Lower lobe of right lung (tissue), 2 donors: Measurements from ENCODE around the gene ZSCAN5A. TPM values are rescaled to one million over a fixed set of nuclear protein-coding genes. Genes with fewer than 3 reads are reported as not detected.
"Not testable (repeated sequence)": the region's sequence is repeated elsewhere in the genome, so short reads cannot be mapped to it uniquely, and the experiment has no call there.

Experiments
- ATAC-seq, 2 donors: fragments of 200-7000 bp; cut with Tn5 transposase; one replicate each; pipeline ENCODE4 v1.9.1; 2020 to 2022; ENCODE audit warnings: mild to moderate bottlenecking in 2 of 2, moderate library complexity in 2 of 2
- DNase-seq: peaks from one replicate; pipeline ENCODE4 v3.0.0-alpha.2; 2020
- H3K27ac ChIP-seq: fragments of 200-600 bp; one replicate; pipeline ENCODE4 v1.8.0; 2022
- H3K27me3 ChIP-seq: fragments of 200-600 bp; one replicate; pipeline ENCODE4 v1.8.0; 2022; ENCODE audit warnings: low read depth
- H3K36me3 ChIP-seq: fragments of 200-600 bp; one replicate; pipeline ENCODE4 v1.8.0; 2022; ENCODE audit warnings: mild to moderate bottlenecking
- H3K4me1 ChIP-seq: fragments of 200-600 bp; one replicate; pipeline ENCODE4 v1.8.0; 2022
- H3K4me3 ChIP-seq: fragments of 200-600 bp; one replicate; pipeline ENCODE4 v1.8.0; 2022; ENCODE audit warnings: mild to moderate bottlenecking
- H3K9me3 ChIP-seq: fragments of 200-600 bp; one replicate; pipeline ENCODE4 v1.8.0; 2022
- intact Hi-C: fragments of 100-400 bp; cut with DNase I; formaldehyde crosslinking; loops from one replicate; pipeline ENCODE4 v1.11.0; 2022
- total RNA-seq: library from RNA; stranded (reverse); fragmentation: NEBNext Ultra II Directional; extraction: Animal tissue kit (Norgen Biotek cat#: 25700); gene quantifications from one replicate; pipeline ENCODE4 v1.2.1, GENCODE V29; 2021
- TF ChIP-seq, protein P1 (sequence below): fragments of 200-600 bp; IDR thresholded peaks from one replicate; pipeline ENCODE4 v1.8.0; 2022; ENCODE audit warnings: antibody characterized with exemption, mild to moderate bottlenecking
- donor health status: DM: no; HTN: yes; CAD: no; lungs with severe emphysema.

ZSCAN5A gene
- total RNA-seq, 1 donor from 2014 or later, result 16.7 TPM

DNA sequence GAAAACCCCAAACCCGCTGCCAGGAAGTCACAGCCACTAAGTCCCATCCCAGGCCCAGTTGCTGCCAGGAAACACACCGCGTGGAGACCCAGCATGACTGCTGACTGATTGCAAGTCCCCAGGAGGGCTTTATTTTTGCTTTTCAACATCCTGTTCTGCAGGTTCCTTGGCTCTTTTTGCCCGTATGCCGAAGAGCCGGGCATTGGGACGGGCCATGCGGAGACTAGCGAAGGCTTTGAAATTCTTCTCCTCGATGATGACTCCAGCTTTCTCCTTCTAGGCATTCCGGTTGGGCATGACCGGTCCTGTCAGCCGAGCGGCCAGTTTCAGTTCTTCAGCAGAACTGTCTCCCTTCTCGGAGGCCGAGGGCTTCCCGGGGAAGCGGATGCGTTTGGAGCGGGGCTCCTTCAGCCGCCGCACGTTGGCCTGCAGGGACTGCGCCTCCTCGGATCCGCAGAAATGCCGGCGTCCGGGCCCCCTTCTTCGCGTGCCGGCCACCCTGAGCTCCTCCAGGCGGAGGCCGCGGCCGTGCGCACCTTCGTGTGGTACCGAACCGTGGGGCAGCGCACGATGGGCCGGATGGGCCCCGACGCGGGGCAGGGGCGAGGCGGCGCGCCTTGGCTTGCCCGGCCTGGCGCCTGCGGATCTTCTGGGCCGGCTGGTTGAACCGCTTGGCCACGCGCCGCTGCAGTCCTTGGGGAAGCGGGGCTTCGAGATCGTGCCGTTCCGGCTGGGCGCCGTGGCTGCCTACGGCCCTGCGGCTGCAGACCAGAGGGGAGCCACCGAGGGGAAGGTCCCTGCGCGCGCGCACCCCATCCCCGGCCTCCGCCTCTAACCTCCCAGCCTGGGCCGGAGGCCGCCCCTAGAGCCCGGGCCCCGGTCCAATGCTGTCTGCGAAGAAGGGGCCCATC, 97.3 kb downstream of the ZSCAN5A start:
- ATAC-seq (peak; percentile 18 to 50), DNase-seq (no peak)
- intact Hi-C loops, result no loop called here
- peaks cover 20% of the 10 kb centered on the region for H3K27me3 ChIP-seq
- no peak overlapping the region for H3K27ac ChIP-seq
- no peaks in the 10 kb centered on the region for H3K9me3 ChIP-seq
- peaks cover 7% of the 10 kb centered on the region for H3K36me3 ChIP-seq
- TF ChIP-seq, protein P1, sequence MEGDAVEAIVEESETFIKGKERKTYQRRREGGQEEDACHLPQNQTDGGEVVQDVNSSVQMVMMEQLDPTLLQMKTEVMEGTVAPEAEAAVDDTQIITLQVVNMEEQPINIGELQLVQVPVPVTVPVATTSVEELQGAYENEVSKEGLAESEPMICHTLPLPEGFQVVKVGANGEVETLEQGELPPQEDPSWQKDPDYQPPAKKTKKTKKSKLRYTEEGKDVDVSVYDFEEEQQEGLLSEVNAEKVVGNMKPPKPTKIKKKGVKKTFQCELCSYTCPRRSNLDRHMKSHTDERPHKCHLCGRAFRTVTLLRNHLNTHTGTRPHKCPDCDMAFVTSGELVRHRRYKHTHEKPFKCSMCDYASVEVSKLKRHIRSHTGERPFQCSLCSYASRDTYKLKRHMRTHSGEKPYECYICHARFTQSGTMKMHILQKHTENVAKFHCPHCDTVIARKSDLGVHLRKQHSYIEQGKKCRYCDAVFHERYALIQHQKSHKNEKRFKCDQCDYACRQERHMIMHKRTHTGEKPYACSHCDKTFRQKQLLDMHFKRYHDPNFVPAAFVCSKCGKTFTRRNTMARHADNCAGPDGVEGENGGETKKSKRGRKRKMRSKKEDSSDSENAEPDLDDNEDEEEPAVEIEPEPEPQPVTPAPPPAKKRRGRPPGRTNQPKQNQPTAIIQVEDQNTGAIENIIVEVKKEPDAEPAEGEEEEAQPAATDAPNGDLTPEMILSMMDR, result no peak
- H3K4me3 ChIP-seq, result peak overlapping the region; percentile 49
- peaks cover 9% of the 10 kb centered on the region for H3K4me1 ChIP-seq

DNA sequence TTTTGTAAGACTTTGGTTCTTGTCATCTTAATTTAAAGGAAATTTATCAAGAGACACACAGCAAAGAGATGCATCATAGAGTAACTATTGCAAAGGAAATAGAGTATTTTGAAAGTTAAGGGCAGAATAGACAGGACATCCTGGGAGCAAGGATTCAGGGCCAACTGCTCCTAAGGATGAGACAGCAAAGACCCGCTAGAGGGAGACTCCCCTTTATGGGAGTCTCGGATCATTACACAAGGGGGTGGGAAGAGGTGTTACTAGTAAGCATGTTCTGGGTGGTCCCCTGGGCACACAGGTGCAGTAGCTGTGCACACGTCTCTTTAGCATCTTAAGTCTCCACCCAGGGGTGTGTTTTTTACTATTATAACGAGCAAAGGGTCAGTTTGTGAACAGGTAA, 102.9 kb downstream of the ZSCAN5A start:
- TF ChIP-seq, protein P1, result no peak
- Histone ChIP-seq H3K27ac (no peak overlapping the region), H3K36me3 (no peaks in the 10 kb centered on the region), H3K4me3 (no peak overlapping the region), H3K9me3 (no peaks in the 10 kb centered on the region), H3K4me1 (no peaks in the 10 kb centered on the region), H3K27me3 (peaks cover 9% of the 10 kb centered on the region)
- no peak for ATAC-seq
- no peak for DNase-seq
- intact Hi-C loops, result no loop called here

DNA sequence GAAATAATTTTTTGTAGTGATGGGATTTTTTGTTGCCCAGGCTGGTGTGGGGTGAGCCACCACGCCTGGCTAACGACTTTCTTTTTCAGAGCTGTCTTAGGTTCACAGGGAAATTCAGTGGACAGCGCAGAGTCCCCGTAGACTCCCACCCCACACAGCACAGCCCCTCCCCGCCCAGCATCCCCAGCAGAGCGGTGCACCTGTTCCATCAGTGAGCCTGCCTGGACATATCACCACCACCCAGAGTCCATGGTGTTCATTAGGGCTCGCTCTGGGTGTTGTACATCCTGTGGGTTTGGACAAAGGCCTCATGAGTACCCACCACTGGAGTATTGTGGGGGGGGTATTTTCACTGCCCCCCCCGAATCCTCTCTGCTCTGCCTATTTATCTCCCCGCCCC, 104.6 kb downstream of the ZSCAN5A start:
- H3K4me1 ChIP-seq, H3K36me3 ChIP-seq, H3K4me3 ChIP-seq, H3K27me3 ChIP-seq, ATAC-seq, intact Hi-C loops, H3K27ac ChIP-seq, H3K9me3 ChIP-seq, DNase-seq: not testable (repeated sequence)

DNA sequence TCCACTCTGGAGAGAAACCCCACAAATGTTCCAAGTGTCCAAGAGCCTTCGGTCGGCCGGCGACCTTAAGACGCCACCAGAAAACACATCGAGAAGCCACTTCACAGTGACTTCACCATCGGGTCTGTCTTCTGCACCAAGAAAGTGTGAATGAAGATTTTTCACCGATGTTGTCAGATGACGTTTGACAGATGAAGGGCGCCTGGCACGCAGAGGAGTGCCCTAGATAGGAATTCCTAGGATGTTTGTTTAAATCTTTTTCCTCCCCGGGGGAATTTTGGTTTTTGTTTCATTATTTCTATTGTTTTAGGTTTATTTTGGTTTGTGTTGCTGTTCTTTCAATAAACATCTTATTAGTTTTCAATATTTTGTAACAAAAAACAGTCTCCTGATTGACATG, 105.5 kb downstream of the ZSCAN5A start:
- H3K27ac ChIP-seq, result no peak overlapping the region
- no peaks in the 10 kb centered on the region for H3K9me3 ChIP-seq
- H3K4me3 ChIP-seq, result no peak overlapping the region
- H3K36me3 ChIP-seq, result no peaks in the 10 kb centered on the region
- no peaks in the 10 kb centered on the region for H3K27me3 ChIP-seq
- H3K4me1 ChIP-seq, result no peaks in the 10 kb centered on the region
- DNase-seq (no peak), ATAC-seq (no peak)
- intact Hi-C loops, result no loop called here
- TF ChIP-seq, protein P1, result no peak

- ATAC-seq, H3K27me3 ChIP-seq, H3K4me3 ChIP-seq, DNase-seq, H3K27ac ChIP-seq, H3K4me1 ChIP-seq, H3K36me3 ChIP-seq, H3K9me3 ChIP-seq, intact Hi-C loops: not testable (repeated sequence)
Measured at GRCh38 chr19:56207581-56207980, 107.1 kb downstream of the ZSCAN5A start.

- intact Hi-C loops, result no loop called here
- Histone ChIP-seq H3K9me3 (no peaks in the 10 kb centered on the region), H3K27me3 (no peaks in the 10 kb centered on the region), H3K27ac (no peak within 1 kb of the TSS), H3K4me1 (no peaks in the 10 kb centered on the region), H3K36me3 (no peaks in the 10 kb centered on the region), H3K4me3 (no peak within 1 kb of the TSS)
- TF ChIP-seq, protein P1, result no peak
- ATAC-seq, result no peak
- no peak for DNase-seq
Measured at GRCh38 chr19:56201973-56202372, 112.7 kb downstream of the ZSCAN5A start, which contains the start of gene ZSCAN5C. Gene ZSCAN5C (plus strand): TSS chr19:56202273. CDS start chr19:56205914, 3,641 bp downstream.
